Measurements from ENCODE around the gene TMEM186. TPM values are rescaled to one million over a fixed set of nuclear protein-coding genes. Genes with fewer than 3 reads are reported as not detected.

TMEM186 gene
- total and polyA plus RNA-seq, 2 experiments from 2014 or later = 8.3 to 14.8 TPM

DNA sequence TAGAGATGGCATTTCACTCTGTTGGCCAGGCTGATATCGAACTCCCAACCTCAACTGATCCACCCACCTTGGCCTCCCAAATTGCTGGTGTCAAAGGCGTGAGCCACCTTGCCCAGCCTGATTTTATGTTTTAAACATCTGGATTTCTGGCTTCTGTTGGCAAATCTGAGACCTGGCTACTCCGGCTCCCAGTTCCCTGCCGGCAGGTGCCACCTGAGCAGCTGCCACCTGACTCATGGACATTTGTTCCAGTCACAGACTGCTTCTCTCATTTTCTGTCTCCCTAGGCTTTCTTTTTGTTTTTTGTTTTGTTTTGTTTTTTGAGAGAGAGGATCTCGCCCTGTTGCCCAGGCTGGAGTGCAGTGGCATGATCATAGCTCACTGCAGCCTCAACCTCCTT, 9.8 kb upstream of the TMEM186 start:
- Histone ChIP-seq H3K27ac (ENCODE audit: low read depth) (no peak overlapping the region), H3F3A (replicated peaks; ENCODE audit: low read depth) (peaks cover 16% of the 10 kb centered on the region; the same call in 1 of the 2 replicates), H3K4me3 (no peak overlapping the region), H3K4me1 (ENCODE audit: insufficient read depth) (no peaks in the 10 kb centered on the region), H4K20me1 (replicated peaks; ENCODE audit: insufficient read depth) (peaks cover 25% of the 10 kb centered on the region), H2AFZ (no peak overlapping the region), H3K79me2 (replicated peaks; ENCODE audit: insufficient read depth) (peaks cover 54% of the 10 kb centered on the region), H3K36me3 (ENCODE audit: insufficient read depth) (peaks cover 77% of the 10 kb centered on the region), H3K4me2 (no peak overlapping the region), H3K27me3 (ENCODE audit: insufficient read depth) (no peaks in the 10 kb centered on the region), H3K9me2 (ENCODE audit: insufficient read depth) (no peaks in the 10 kb centered on the region)
- Mint-ChIP-seq H3K4me3 (no peak overlapping the region), H3K4me1 (no peaks in the 10 kb centered on the region), H3K9me3 (no peaks in the 10 kb centered on the region; the same call in 2 of the 3 replicates), H3K27me3 (ENCODE audit: insufficient read depth, low read depth, poor library complexity) (peaks cover 7% of the 10 kb centered on the region), H3K36me3 (ENCODE audit: low read depth) (peaks cover 96% of the 10 kb centered on the region), H3K27ac (no peak overlapping the region)
- ATAC-seq = no peak
- DNase-seq (ENCODE audit: low spot score) = no peak
- TF ChIP-seq EZH2phosphoT487 (IDR thresholded peaks at IDR 0.05; ENCODE audit: unreplicated experiment) (no peak), JUNB (IDR thresholded peaks at IDR 0.05; ENCODE audit: unreplicated experiment) (no peak), CREB1 (CRISPR knock-in tag; IDR thresholded peaks at IDR 0.05; ENCODE audit: low read depth) (no peak), POLR2AphosphoS5 (IDR thresholded peaks at IDR 0.05; ENCODE audit: low read depth) (no peak), STAT1 (IDR thresholded peaks at IDR 0.05; ENCODE audit: unreplicated experiment) (no peak), NANOG (IDR thresholded peaks at IDR 0.05; ENCODE audit: borderline replicate concordance) (no peak), EZH2 (IDR thresholded peaks at IDR 0.05; ENCODE audit: low read depth, unreplicated experiment) (no peak), CTCF (conservative IDR thresholded peaks at IDR 0.05; ENCODE audit: low read depth in 2 of 2) (no peak), ZNF331 (CRISPR knock-in tag; IDR thresholded peaks at IDR 0.05; ENCODE audit: low read depth) (no peak), ZNF114 (CRISPR knock-in tag; IDR thresholded peaks at IDR 0.05) (no peak), ZNF462 (CRISPR knock-in tag; IDR thresholded peaks at IDR 0.05) (no peak)
- TF ChIP-seq, protein P1, sequence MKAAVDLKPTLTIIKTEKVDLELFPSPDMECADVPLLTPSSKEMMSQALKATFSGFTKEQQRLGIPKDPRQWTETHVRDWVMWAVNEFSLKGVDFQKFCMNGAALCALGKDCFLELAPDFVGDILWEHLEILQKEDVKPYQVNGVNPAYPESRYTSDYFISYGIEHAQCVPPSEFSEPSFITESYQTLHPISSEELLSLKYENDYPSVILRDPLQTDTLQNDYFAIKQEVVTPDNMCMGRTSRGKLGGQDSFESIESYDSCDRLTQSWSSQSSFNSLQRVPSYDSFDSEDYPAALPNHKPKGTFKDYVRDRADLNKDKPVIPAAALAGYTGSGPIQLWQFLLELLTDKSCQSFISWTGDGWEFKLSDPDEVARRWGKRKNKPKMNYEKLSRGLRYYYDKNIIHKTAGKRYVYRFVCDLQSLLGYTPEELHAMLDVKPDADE (IDR thresholded peaks at IDR 0.05) = no peak
- TF ChIP-seq, protein P2, sequence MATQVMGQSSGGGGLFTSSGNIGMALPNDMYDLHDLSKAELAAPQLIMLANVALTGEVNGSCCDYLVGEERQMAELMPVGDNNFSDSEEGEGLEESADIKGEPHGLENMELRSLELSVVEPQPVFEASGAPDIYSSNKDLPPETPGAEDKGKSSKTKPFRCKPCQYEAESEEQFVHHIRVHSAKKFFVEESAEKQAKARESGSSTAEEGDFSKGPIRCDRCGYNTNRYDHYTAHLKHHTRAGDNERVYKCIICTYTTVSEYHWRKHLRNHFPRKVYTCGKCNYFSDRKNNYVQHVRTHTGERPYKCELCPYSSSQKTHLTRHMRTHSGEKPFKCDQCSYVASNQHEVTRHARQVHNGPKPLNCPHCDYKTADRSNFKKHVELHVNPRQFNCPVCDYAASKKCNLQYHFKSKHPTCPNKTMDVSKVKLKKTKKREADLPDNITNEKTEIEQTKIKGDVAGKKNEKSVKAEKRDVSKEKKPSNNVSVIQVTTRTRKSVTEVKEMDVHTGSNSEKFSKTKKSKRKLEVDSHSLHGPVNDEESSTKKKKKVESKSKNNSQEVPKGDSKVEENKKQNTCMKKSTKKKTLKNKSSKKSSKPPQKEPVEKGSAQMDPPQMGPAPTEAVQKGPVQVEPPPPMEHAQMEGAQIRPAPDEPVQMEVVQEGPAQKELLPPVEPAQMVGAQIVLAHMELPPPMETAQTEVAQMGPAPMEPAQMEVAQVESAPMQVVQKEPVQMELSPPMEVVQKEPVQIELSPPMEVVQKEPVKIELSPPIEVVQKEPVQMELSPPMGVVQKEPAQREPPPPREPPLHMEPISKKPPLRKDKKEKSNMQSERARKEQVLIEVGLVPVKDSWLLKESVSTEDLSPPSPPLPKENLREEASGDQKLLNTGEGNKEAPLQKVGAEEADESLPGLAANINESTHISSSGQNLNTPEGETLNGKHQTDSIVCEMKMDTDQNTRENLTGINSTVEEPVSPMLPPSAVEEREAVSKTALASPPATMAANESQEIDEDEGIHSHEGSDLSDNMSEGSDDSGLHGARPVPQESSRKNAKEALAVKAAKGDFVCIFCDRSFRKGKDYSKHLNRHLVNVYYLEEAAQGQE (IDR thresholded peaks at IDR 0.05; ENCODE audit: unreplicated experiment) = no peak

All from GM23338 (cell line).